GM23338 (cell line): ENCODE data around the gene ADAM8. TPM values are rescaled to one million over a fixed set of nuclear protein-coding genes. Genes with fewer than 3 reads are reported as not detected.
"Not testable (repeated sequence)": the region's sequence is repeated elsewhere in the genome, so short reads cannot be mapped to it uniquely, and the experiment has no call there.

ENCODE experiments used
- ATAC-seq: fragments of 200-7000 bp; cut with Tn5 transposase; 3 replicates; pipeline ENCODE4 v1.9.1; 2020
- DNase-seq: peaks from one replicate; pipeline ENCODE4 v3.0.0-alpha.2; 2015; ENCODE audit warnings: low spot score
- H2AFZ ChIP-seq: fragments of 200-600 bp; sonication (generic); 2 replicates; pipeline ENCODE4 v1.8.0; 2016; ENCODE audit warnings: antibody characterized with exemption, mild to moderate bottlenecking, moderate library complexity
- H3F3A ChIP-seq: fragments of 200-600 bp; sonication (generic); replicated peaks from 2 replicates; pipeline ENCODE4 v1.8.0; 2017; ENCODE audit warnings: antibody characterized with exemption, mixed run types, low read depth
- H3K27ac ChIP-seq: fragments of 200-600 bp; sonication (generic); 2 replicates; pipeline ENCODE4 v1.6.1; 2016; ENCODE audit warnings: low read depth
- H3K27me3 ChIP-seq: fragments of 200-600 bp; sonication (generic); 2 replicates; pipeline ENCODE4 v1.8.0; 2016; ENCODE audit warnings: mild to moderate bottlenecking, mixed run types, moderate library complexity; ENCODE audit not compliant: insufficient read depth
- H3K36me3 ChIP-seq: fragments of 200-600 bp; sonication (generic); 2 replicates; pipeline ENCODE4 v1.8.0; 2016; ENCODE audit warnings: mild to moderate bottlenecking; ENCODE audit not compliant: insufficient read depth
- H3K4me1 ChIP-seq: fragments of 200-600 bp; sonication (generic); 2 replicates; pipeline ENCODE4 v1.8.0; 2016; ENCODE audit warnings: mild to moderate bottlenecking, moderate library complexity; ENCODE audit not compliant: insufficient read depth
- H3K4me2 ChIP-seq: fragments of 200-600 bp; sonication (generic); 2 replicates; pipeline ENCODE4 v1.7.1; 2017; ENCODE audit warnings: mixed run types
- H3K4me3 ChIP-seq: fragments of 200-600 bp; sonication (generic); 2 replicates; pipeline ENCODE4 v1.6.1; 2016; ENCODE audit warnings: mixed run types
- H3K79me2 ChIP-seq: fragments of 200-600 bp; sonication (generic); replicated peaks from 2 replicates; pipeline ENCODE4 v1.8.0; 2017; ENCODE audit warnings: mild to moderate bottlenecking; ENCODE audit not compliant: insufficient read depth
- H3K9me2 ChIP-seq: fragments of 200-600 bp; sonication (generic); 2 replicates; pipeline ENCODE4 v1.8.0; 2017; ENCODE audit not compliant: insufficient read depth
- H4K20me1 ChIP-seq: fragments of 200-600 bp; sonication (generic); replicated peaks from 2 replicates; pipeline ENCODE4 v1.8.0; 2017; ENCODE audit warnings: mild to moderate bottlenecking; ENCODE audit not compliant: insufficient read depth
- H3K27ac Mint-ChIP-seq: 2 replicates; pipeline ENCODE4 v1.8.0; 2020; ENCODE audit warnings: inconsistent platforms, mild to moderate bottlenecking, moderate library complexity, mixed read lengths
- H3K27me3 Mint-ChIP-seq: 3 replicates; pipeline ENCODE4 v1.8.0; 2022; ENCODE audit warnings: low read depth, mild to moderate bottlenecking, moderate library complexity, mixed read lengths, inconsistent platforms; ENCODE audit not compliant: insufficient read depth, poor library complexity
- H3K36me3 Mint-ChIP-seq: 3 replicates; pipeline ENCODE4 v1.8.0; 2021; ENCODE audit warnings: low read depth, mild to moderate bottlenecking, inconsistent platforms, moderate library complexity, mixed read lengths
- H3K4me1 Mint-ChIP-seq: 3 replicates; pipeline ENCODE4 v1.8.0; 2020; ENCODE audit warnings: mild to moderate bottlenecking, inconsistent platforms, mixed read lengths
- H3K4me3 Mint-ChIP-seq: 3 replicates; pipeline ENCODE4 v1.8.0; 2021; ENCODE audit warnings: moderate library complexity, mild to moderate bottlenecking, inconsistent platforms, mixed read lengths
- H3K9me3 Mint-ChIP-seq: 3 replicates; pipeline ENCODE4 v1.8.0; 2020; ENCODE audit warnings: moderate library complexity, mild to moderate bottlenecking, inconsistent platforms, mixed read lengths
- CREB1 ChIP-seq: fragments of 250-450 bp; sonication (Bioruptor Pico); IDR thresholded peaks from 2 replicates; pipeline ENCODE4 v1.5.0; 2020; ENCODE audit warnings: low read depth, mild to moderate bottlenecking, moderate library complexity
- EZH2 ChIP-seq: fragments of 200-600 bp; sonication (generic); IDR thresholded peaks from one replicate; pipeline ENCODE4 v1.8.0; 2017; ENCODE audit warnings: antibody characterized with exemption, mild to moderate bottlenecking, low read depth; ENCODE audit not compliant: unreplicated experiment
- EZH2phosphoT487 ChIP-seq: fragments of 200-600 bp; sonication (generic); IDR thresholded peaks from one replicate; pipeline ENCODE4 v1.8.1; 2018; ENCODE audit warnings: antibody characterized with exemption; ENCODE audit not compliant: unreplicated experiment
- JUNB ChIP-seq: IDR thresholded peaks from one replicate; pipeline ENCODE4 v1.6.1; 2016; ENCODE audit warnings: antibody characterized with exemption; ENCODE audit not compliant: unreplicated experiment
- NANOG ChIP-seq: IDR thresholded peaks from 2 replicates; pipeline ENCODE4 v1.6.1; 2016; ENCODE audit warnings: antibody characterized with exemption, borderline replicate concordance
- POLR2AphosphoS5 ChIP-seq: IDR thresholded peaks from 2 replicates; pipeline ENCODE4 v1.6.1; 2016; ENCODE audit warnings: antibody characterized with exemption, low read depth
- STAT1 ChIP-seq: IDR thresholded peaks from one replicate; pipeline ENCODE4 v1.6.1; 2016; ENCODE audit warnings: antibody characterized with exemption; ENCODE audit not compliant: unreplicated experiment
- ZNF114 ChIP-seq: fragments of 250-450 bp; sonication (Bioruptor Pico); IDR thresholded peaks from 2 replicates; pipeline ENCODE4 v1.5.0; 2020; ENCODE audit warnings: mild to moderate bottlenecking, moderate library complexity
- polyA plus RNA-seq: library from polyadenylated mRNA; unstranded; fragments of >200 nt; fragmentation: Nextera tagmentation; extraction: Ambion mirVana; gene quantifications from 2 replicates; pipeline ENCODE4 v1.2.1, GENCODE V29; 2016
- total RNA-seq: library from RNA; depleted of rRNA; stranded (reverse); fragments of >200 nt; shearing (Covaris generic); gene quantifications from 2 replicates; pipeline ENCODE4 v1.2.3, GENCODE V29; 2014
- TF ChIP-seq, protein P1 (sequence below): fragments of 250-450 bp; sonication (Bioruptor Pico); IDR thresholded peaks from 2 replicates; pipeline ENCODE4 v1.5.0; 2020; ENCODE audit warnings: mild to moderate bottlenecking, moderate library complexity
- TF ChIP-seq, protein P2 (sequence below), 2 experiments: fragments of 200-600 bp in 1 of 2; sonication (generic) in 1 of 2; conservative IDR thresholded peaks; 2 replicates each; pipeline versions ENCODE4 v1.5.1 to v1.6.1; 2016 to 2017; ENCODE audit warnings: antibody characterized with exemption in 2 of 2, low read depth in 2 of 2, mild to moderate bottlenecking in 2 of 2, moderate library complexity in 1 of 2
- TF ChIP-seq, protein P3 (sequence below): IDR thresholded peaks from 2 replicates; pipeline ENCODE4 v1.6.1; 2016; ENCODE audit warnings: antibody characterized with exemption

ADAM8 gene
- total and polyA plus RNA-seq, 2 experiments from 2014 or later = 1.9 to 5.5 TPM

DNA sequence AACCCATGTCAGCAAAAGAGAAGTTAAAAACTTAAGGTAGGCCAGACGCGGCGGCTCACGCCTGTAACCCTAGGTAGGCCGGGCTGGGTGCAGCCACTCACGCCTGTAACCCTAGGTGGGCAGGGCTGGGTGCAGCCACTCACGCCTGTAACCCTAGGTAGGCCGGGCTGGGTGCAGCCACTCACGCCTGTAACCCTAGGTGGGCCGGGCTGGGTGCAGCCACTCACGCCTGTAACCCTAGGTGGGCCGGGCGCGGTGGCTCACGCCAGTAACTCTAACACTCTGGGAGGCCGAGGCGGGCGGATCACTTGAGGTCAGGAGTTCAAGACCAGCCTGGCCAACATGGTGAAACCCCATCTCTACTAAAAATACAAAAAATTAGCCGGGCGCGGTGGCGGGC, 54.9 kb downstream of the ADAM8 start:
- H2AFZ ChIP-seq, H3K36me3 ChIP-seq, ATAC-seq, H3K27ac Mint-ChIP-seq, H3K79me2 ChIP-seq, H3K9me3 Mint-ChIP-seq, H3K4me3 Mint-ChIP-seq, H3K9me2 ChIP-seq, H3K27me3 ChIP-seq, H3K4me1 Mint-ChIP-seq, H3K4me3 ChIP-seq, H3K27ac ChIP-seq, H4K20me1 ChIP-seq, H3K4me1 ChIP-seq, H3K4me2 ChIP-seq, H3K36me3 Mint-ChIP-seq, DNase-seq: not testable (repeated sequence)
- H3K27me3 Mint-ChIP-seq = peaks cover 11% of the 10 kb centered on the region
- peaks cover 14% of the 10 kb centered on the region; the same call in 1 of the 2 replicates for H3F3A ChIP-seq

DNA sequence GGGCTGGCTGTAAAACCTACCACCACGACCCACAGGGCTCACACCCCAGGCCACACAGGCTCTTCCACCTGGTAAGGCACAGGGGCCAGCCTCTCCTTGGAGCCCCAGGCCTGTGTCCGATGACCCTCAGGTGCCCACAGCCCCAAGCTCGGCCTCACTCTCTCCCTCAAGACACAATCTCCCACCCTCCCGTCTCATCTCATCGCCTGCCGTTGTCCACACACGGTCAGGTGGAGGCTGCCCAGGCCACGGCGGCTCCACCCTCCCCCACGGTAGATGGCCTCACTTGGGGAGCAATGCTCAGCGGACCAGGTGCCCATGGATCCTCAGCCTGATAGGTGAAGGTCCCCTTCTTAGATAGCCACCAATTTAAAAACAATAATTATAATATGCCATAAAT, 55.3 kb downstream of the ADAM8 start:
- Histone ChIP-seq H2AFZ (no peak overlapping the region), H3K36me3 (no peaks in the 10 kb centered on the region), H3K4me3 (no peak overlapping the region), H3K4me2 (no peak overlapping the region), H3K79me2 (no peaks in the 10 kb centered on the region), H3F3A (peaks cover 14% of the 10 kb centered on the region; the same call in 1 of the 2 replicates), H3K27ac (no peak overlapping the region), H4K20me1 (no peaks in the 10 kb centered on the region), H3K27me3 (no peaks in the 10 kb centered on the region), H3K4me1 (0 out of 2 replicates have a peak, but pooled peaks cover 4% of the 10 kb centered on the region), H3K9me2 (no peaks in the 10 kb centered on the region)
- no peaks in the 10 kb centered on the region for H3K36me3 Mint-ChIP-seq
- H3K27me3 Mint-ChIP-seq = peaks cover 10% of the 10 kb centered on the region
- H3K4me1 Mint-ChIP-seq = peaks cover 8% of the 10 kb centered on the region
- H3K9me3 Mint-ChIP-seq = no peaks in the 10 kb centered on the region; the same call in 2 of the 3 replicates
- H3K27ac Mint-ChIP-seq = peak overlapping the region; percentile 72
- DNase-seq = no peak
- peak overlapping the region; percentile 37; the same call in 1 of the 3 replicates for H3K4me3 Mint-ChIP-seq
- ATAC-seq = no peak
- TF ChIP-seq POLR2AphosphoS5 = no peak
- TF ChIP-seq EZH2phosphoT487 = no peak
- TF ChIP-seq, protein P1, sequence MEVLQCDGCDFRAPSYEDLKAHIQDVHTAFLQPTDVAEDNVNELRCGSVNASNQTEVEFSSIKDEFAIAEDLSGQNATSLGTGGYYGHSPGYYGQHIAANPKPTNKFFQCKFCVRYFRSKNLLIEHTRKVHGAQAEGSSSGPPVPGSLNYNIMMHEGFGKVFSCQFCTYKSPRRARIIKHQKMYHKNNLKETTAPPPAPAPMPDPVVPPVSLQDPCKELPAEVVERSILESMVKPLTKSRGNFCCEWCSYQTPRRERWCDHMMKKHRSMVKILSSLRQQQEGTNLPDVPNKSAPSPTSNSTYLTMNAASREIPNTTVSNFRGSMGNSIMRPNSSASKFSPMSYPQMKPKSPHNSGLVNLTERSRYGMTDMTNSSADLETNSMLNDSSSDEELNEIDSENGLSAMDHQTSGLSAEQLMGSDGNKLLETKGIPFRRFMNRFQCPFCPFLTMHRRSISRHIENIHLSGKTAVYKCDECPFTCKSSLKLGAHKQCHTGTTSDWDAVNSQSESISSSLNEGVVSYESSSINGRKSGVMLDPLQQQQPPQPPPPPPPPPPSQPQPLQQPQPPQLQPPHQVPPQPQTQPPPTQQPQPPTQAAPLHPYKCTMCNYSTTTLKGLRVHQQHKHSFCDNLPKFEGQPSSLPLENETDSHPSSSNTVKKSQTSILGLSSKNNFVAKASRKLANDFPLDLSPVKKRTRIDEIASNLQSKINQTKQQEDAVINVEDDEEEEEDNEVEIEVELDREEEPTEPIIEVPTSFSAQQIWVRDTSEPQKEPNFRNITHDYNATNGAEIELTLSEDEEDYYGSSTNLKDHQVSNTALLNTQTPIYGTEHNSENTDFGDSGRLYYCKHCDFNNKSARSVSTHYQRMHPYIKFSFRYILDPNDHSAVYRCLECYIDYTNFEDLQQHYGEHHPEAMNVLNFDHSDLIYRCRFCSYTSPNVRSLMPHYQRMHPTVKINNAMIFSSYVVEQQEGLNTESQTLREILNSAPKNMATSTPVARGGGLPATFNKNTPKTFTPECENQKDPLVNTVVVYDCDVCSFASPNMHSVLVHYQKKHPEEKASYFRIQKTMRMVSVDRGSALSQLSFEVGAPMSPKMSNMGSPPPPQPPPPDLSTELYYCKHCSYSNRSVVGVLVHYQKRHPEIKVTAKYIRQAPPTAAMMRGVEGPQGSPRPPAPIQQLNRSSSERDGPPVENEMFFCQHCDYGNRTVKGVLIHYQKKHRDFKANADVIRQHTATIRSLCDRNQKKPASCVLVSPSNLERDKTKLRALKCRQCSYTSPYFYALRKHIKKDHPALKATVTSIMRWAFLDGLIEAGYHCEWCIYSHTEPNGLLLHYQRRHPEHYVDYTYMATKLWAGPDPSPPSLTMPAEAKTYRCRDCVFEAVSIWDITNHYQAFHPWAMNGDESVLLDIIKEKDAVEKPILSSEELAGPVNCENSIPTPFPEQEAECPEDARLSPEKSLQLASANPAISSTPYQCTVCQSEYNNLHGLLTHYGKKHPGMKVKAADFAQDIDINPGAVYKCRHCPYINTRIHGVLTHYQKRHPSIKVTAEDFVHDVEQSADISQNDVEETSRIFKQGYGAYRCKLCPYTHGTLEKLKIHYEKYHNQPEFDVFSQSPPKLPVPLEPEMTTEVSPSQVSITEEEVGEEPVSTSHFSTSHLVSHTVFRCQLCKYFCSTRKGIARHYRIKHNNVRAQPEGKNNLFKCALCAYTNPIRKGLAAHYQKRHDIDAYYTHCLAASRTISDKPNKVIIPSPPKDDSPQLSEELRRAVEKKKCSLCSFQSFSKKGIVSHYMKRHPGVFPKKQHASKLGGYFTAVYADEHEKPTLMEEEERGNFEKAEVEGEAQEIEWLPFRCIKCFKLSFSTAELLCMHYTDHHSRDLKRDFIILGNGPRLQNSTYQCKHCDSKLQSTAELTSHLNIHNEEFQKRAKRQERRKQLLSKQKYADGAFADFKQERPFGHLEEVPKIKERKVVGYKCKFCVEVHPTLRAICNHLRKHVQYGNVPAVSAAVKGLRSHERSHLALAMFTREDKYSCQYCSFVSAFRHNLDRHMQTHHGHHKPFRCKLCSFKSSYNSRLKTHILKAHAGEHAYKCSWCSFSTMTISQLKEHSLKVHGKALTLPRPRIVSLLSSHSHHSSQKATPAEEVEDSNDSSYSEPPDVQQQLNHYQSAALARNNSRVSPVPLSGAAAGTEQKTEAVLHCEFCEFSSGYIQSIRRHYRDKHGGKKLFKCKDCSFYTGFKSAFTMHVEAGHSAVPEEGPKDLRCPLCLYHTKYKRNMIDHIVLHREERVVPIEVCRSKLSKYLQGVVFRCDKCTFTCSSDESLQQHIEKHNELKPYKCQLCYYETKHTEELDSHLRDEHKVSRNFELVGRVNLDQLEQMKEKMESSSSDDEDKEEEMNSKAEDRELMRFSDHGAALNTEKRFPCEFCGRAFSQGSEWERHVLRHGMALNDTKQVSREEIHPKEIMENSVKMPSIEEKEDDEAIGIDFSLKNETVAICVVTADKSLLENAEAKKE (CRISPR knock-in tag) = no peak
- TF ChIP-seq ZNF114 = no peak
- no peak for TF ChIP-seq JUNB
- TF ChIP-seq EZH2 = no peak
- TF ChIP-seq, protein P2, sequence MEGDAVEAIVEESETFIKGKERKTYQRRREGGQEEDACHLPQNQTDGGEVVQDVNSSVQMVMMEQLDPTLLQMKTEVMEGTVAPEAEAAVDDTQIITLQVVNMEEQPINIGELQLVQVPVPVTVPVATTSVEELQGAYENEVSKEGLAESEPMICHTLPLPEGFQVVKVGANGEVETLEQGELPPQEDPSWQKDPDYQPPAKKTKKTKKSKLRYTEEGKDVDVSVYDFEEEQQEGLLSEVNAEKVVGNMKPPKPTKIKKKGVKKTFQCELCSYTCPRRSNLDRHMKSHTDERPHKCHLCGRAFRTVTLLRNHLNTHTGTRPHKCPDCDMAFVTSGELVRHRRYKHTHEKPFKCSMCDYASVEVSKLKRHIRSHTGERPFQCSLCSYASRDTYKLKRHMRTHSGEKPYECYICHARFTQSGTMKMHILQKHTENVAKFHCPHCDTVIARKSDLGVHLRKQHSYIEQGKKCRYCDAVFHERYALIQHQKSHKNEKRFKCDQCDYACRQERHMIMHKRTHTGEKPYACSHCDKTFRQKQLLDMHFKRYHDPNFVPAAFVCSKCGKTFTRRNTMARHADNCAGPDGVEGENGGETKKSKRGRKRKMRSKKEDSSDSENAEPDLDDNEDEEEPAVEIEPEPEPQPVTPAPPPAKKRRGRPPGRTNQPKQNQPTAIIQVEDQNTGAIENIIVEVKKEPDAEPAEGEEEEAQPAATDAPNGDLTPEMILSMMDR (conservative IDR thresholded peaks at IDR 0.05; ENCODE audit: low read depth in 2 of 2) = no peak
- no peak for TF ChIP-seq STAT1
- TF ChIP-seq CREB1 (CRISPR knock-in tag) = no peak
- TF ChIP-seq NANOG = no peak
- TF ChIP-seq, protein P3, sequence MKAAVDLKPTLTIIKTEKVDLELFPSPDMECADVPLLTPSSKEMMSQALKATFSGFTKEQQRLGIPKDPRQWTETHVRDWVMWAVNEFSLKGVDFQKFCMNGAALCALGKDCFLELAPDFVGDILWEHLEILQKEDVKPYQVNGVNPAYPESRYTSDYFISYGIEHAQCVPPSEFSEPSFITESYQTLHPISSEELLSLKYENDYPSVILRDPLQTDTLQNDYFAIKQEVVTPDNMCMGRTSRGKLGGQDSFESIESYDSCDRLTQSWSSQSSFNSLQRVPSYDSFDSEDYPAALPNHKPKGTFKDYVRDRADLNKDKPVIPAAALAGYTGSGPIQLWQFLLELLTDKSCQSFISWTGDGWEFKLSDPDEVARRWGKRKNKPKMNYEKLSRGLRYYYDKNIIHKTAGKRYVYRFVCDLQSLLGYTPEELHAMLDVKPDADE = no peak
